HepG2 (cell line): ENCODE data around the gene COBL. TPM values are rescaled to one million over a fixed set of nuclear protein-coding genes. Genes with fewer than 3 reads are reported as not detected.

ENCODE experiments used
- ATAC-seq: fragments of 200-7000 bp; cut with Tn5 transposase; 3 replicates; pipeline ENCODE4 v1.9.1; 2020; ENCODE audit warnings: mild to moderate bottlenecking, moderate library complexity
- BruUV-seq: library from RNA; stranded (reverse); fragments of 400-500 nt; replicated peaks from 2 replicates; lab custom pipeline; 2021; lab: Mats Ljungman, UMichigan
- CTCF ChIA-PET: fragments of 300-600 bp; formaldehyde crosslinking; extraction: SDS; loops from one replicate; lab custom pipeline; 2021; ENCODE audit warnings: low total read pairs, inconsistent platforms, low intra/inter-chr PET ratio; lab: Yijun Ruan, JAX
- POLR2A ChIA-PET: fragments of 350-600 bp; sonication (Branson Sonifier 250); formaldehyde crosslinking; loops from one replicate; lab custom pipeline; 2020; ENCODE audit warnings: antibody characterized with exemption, inconsistent platforms; lab: Yijun Ruan, JAX
- DNase-seq: peaks from one replicate; pipeline ENCODE4 v3.0.0-alpha.2; 2015; ENCODE audit warnings: low spot score
- FAIRE-seq: peaks from 3 replicates; lab custom pipeline; 2011; peaks lifted over from hg19 to GRCh38; lab: Jason Lieb, UNC
- H2AFZ ChIP-seq: one replicate; pipeline ENCODE4 v1.6.1; 2011; ENCODE audit warnings: low read length, inconsistent platforms
- H3K27ac ChIP-seq: fragments of 300-600 bp; 3 replicates; pipeline ENCODE4 v1.8.0; 2011; ENCODE audit warnings: mixed run types, mild to moderate bottlenecking, mixed read lengths, low read length, inconsistent platforms; ENCODE audit not compliant: insufficient read depth; ENCODE audit errors: extremely low read length
- H3K27me3 ChIP-seq, 2 experiments: fragments of 200-600 bp in 1 of 2; 2 replicates in 1 of 2; 3 replicates in 1 of 2; pipeline versions ENCODE4 v1.6.0 to v1.8.0; 2011; ENCODE audit warnings: low read length in 2 of 2, mild to moderate bottlenecking in 2 of 2, moderate library complexity in 2 of 2, inconsistent platforms in 1 of 2; ENCODE audit not compliant: insufficient read depth in 2 of 2, control insufficient read depth in 1 of 2
- H3K36me3 ChIP-seq, 2 experiments: fragments of 200-600 bp in 1 of 2; replicated peaks in 1 of 2; 2 replicates in 1 of 2; 3 replicates in 1 of 2; pipeline versions ENCODE4 v1.5.1 to v1.8.0; 2011; ENCODE audit warnings: low read length in 2 of 2, inconsistent platforms in 1 of 2; ENCODE audit not compliant: insufficient read depth in 2 of 2, control insufficient read depth in 1 of 2
- H3K4me1 ChIP-seq: 2 replicates; pipeline ENCODE4 v1.5.1; 2012; ENCODE audit warnings: low read length, inconsistent platforms; ENCODE audit not compliant: insufficient read depth
- H3K4me2 ChIP-seq: 2 replicates; pipeline ENCODE4 v1.6.0; 2011; ENCODE audit warnings: low read depth, low read length, inconsistent platforms
- H3K4me3 ChIP-seq, 3 experiments: fragments of 200-600 bp in 1 of 3; sonication (generic), shearing (Covaris generic) in 1 of 3; replicated peaks in 1 of 3; 2 replicates each; pipeline ENCODE4 v1.5.1; 2011 to 2016; ENCODE audit warnings: low read length in 3 of 3, inconsistent platforms in 2 of 3, low read depth in 2 of 3, mild to moderate bottlenecking in 2 of 3, control low read depth in 1 of 3, mixed read lengths in 1 of 3; ENCODE audit not compliant: insufficient read depth in 1 of 3
- H3K79me2 ChIP-seq: one replicate; pipeline ENCODE4 v1.6.1; 2011; ENCODE audit warnings: low read length, inconsistent platforms; ENCODE audit not compliant: insufficient read depth
- H3K9ac ChIP-seq: 2 replicates; pipeline ENCODE4 v1.6.0; 2011; ENCODE audit warnings: mild to moderate bottlenecking, low read depth, low read length, inconsistent platforms; ENCODE audit not compliant: insufficient read depth
- H3K9me3 ChIP-seq: 2 replicates; pipeline ENCODE4 v1.5.1; 2012; ENCODE audit warnings: mild to moderate bottlenecking, low read length
- H4K20me1 ChIP-seq: 2 replicates; pipeline ENCODE4 v1.6.0; 2011; ENCODE audit warnings: inconsistent platforms, mild to moderate bottlenecking, low read length, moderate library complexity; ENCODE audit not compliant: insufficient read depth
- HINFP ChIP-seq: sonication (generic); formaldehyde crosslinking; IDR thresholded peaks from 2 replicates; pipeline ENCODE4 v1.4.0; 2020; ENCODE audit warnings: low read depth, mild to moderate bottlenecking, missing genetic modification reagents
- MIER2 ChIP-seq: IDR thresholded peaks from 2 replicates; pipeline ENCODE4 v1.6.1; 2016; ENCODE audit warnings: missing biosample characterization, missing genetic modification reagents
- NR2C2 ChIP-seq: sonication (generic); formaldehyde crosslinking; IDR thresholded peaks from 2 replicates; pipeline ENCODE4 v1.4.0; 2020; ENCODE audit warnings: missing genetic modification reagents, mild to moderate bottlenecking, moderate library complexity, borderline replicate concordance
- POLR2AphosphoS2 ChIP-seq: IDR thresholded peaks from 2 replicates; pipeline ENCODE4 v1.6.1; 2011; ENCODE audit warnings: low read depth, low read length, improper control_type of control experiment
- RARG ChIP-seq: sonication (generic); formaldehyde crosslinking; IDR thresholded peaks from 2 replicates; pipeline ENCODE4 v1.4.0; 2020; ENCODE audit warnings: low read depth, mild to moderate bottlenecking, missing genetic modification reagents
- RCOR2 ChIP-seq: IDR thresholded peaks from 2 replicates; pipeline ENCODE4 v1.6.1; 2016; ENCODE audit warnings: missing biosample characterization, missing genetic modification reagents
- RNF219 ChIP-seq: sonication (generic); formaldehyde crosslinking; IDR thresholded peaks from 2 replicates; pipeline ENCODE4 v1.5.0; 2020; ENCODE audit warnings: mild to moderate bottlenecking, missing genetic modification reagents
- TCF7 ChIP-seq: sonication (generic); IDR thresholded peaks from 2 replicates; pipeline ENCODE4 v1.6.1; 2016; ENCODE audit warnings: antibody characterized with exemption, low read depth
- ZNF432 ChIP-seq: sonication (generic); formaldehyde crosslinking; IDR thresholded peaks from 2 replicates; pipeline ENCODE4 v1.5.0; 2020; ENCODE audit warnings: missing genetic modification reagents, mild to moderate bottlenecking, borderline replicate concordance
- ZNF530 ChIP-seq: sonication (generic); formaldehyde crosslinking; IDR thresholded peaks from 2 replicates; pipeline ENCODE4 v1.5.0; 2020; ENCODE audit warnings: low read depth, mild to moderate bottlenecking, missing genetic modification reagents
- WGBS: methylation state at CpG from one replicate; pipeline ENCODE4 v1.1.6; 2017; ENCODE audit warnings: low lambda C conversion rate; 5-methylcytosine and 5-hydroxymethylcytosine counted together
- in situ Hi-C: cut with HindIII; loops from 2 replicates; pipeline ENCODE4 v1.10.0; 2017; ENCODE audit warnings: low pct_unique_long_range_greater_than_20kb; ENCODE audit not compliant: extremely low pct_ligation_motif_present
- intact Hi-C: fragments of 100-400 bp; cut with micrococcal nuclease; formaldehyde crosslinking; loops from one replicate; pipeline ENCODE4 v1.10.0; 2022; ENCODE audit not compliant: unreplicated experiment
- polyA plus RNA-seq, 8 experiments: library from polyadenylated mRNA; depleted of rRNA in 3 of 8; stranded (reverse) in 7 of 8; unstranded in 1 of 8; fragments of >200 nt; fragmentation: Illumina TruSeq in 4 of 8; extraction: Trizol in 4 of 8; gene quantifications; 2 replicates each; pipeline versions ENCODE4 v1.2.1 to v1.2.3, GENCODE V29; 2011 to 2016; ENCODE audit warnings: low read depth in 4 of 8, missing spikeins in 1 of 8, mixed read lengths in 1 of 8; ENCODE audit not compliant: insufficient read depth in 1 of 8
- total RNA-seq, 5 experiments: library from RNA; depleted of rRNA; stranded (reverse); fragments of >200 nt; fragmentation: Illumina TruSeq; extraction: Trizol; gene quantifications; 2 replicates each; pipeline ENCODE4 v1.2.3, GENCODE V29; 2016; ENCODE audit warnings: low read depth in 1 of 5
- TF ChIP-seq, protein P1 (sequence below): sonication (generic); formaldehyde crosslinking; conservative IDR thresholded peaks from 2 replicates; pipeline ENCODE4 v1.8.0; 2022; ENCODE audit warnings: missing genetic modification reagents

COBL gene
- total and polyA plus RNA-seq, 2 of the 13 experiments (the other 11 are each of a cell fraction or from before 2014, with no cell fraction given), result 3.8 to 4.9 TPM

- no peak for TF ChIP-seq ZNF432 (CRISPR knock-in tag)
- TF ChIP-seq HINFP (CRISPR knock-in tag), result no peak
- TF ChIP-seq RCOR2 (CRISPR knock-in tag), result no peak
- TF ChIP-seq, protein P1, sequence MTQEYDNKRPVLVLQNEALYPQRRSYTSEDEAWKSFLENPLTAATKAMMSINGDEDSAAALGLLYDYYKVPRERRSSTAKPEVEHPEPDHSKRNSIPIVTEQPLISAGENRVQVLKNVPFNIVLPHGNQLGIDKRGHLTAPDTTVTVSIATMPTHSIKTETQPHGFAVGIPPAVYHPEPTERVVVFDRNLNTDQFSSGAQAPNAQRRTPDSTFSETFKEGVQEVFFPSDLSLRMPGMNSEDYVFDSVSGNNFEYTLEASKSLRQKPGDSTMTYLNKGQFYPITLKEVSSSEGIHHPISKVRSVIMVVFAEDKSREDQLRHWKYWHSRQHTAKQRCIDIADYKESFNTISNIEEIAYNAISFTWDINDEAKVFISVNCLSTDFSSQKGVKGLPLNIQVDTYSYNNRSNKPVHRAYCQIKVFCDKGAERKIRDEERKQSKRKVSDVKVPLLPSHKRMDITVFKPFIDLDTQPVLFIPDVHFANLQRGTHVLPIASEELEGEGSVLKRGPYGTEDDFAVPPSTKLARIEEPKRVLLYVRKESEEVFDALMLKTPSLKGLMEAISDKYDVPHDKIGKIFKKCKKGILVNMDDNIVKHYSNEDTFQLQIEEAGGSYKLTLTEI, result no peak
- TF ChIP-seq ZNF530, result no peak
- no peak for TF ChIP-seq RNF219 (CRISPR knock-in tag)
Observed at GRCh38 chr7:51213618-51214017, 103.0 kb downstream of the COBL start (continued).

DNA sequence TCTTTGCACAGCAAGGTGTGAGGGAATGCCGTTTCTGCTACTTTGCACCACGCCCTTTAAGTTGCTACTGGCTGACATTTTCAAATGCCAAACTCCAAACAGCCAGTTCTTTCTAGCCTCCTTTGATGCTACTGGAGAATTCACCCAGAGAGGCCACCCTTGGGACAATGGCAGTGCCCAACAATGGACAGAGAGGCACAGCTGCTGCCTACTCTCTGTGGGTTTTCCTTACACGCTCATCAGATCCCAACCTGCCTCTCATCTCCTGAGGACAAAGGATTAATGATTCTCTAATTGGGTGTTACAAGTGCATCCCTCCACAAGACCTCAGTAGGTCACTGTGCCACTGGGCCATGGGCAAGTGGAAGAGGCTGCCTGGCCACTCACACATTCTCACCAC lies 105.8 kb downstream of the COBL start:
- Histone ChIP-seq H3K4me3 (no peak overlapping the region), H4K20me1 (0 out of 2 replicates have a peak, but pooled peaks cover 5% of the 10 kb centered on the region), H3K4me1 (no peaks in the 10 kb centered on the region), H3K79me2 (no peaks in the 10 kb centered on the region), H3K27me3 (no peaks in the 10 kb centered on the region), H2AFZ (no peak overlapping the region), H3K9ac (no peak overlapping the region), H3K9me3 (no peaks in the 10 kb centered on the region), H3K4me2 (no peak overlapping the region)
- no peak for DNase-seq
- no TSS peak for BruUV-seq
- intact Hi-C loops, result no loop called here
- ChIA-PET POLR2A (no interaction called here), CTCF (no interaction called here)
- ATAC-seq, result no peak
- TF ChIP-seq POLR2AphosphoS2 (no peak), NR2C2 (CRISPR knock-in tag) (no peak), MIER2 (CRISPR knock-in tag) (no peak), RARG (CRISPR knock-in tag) (no peak), TCF7 (no peak)
- TF ChIP-seq, all 625 proteins: peak for 0
- no peak for FAIRE-seq
- in situ Hi-C loops, result no loop called here
- no peaks in the 10 kb centered on the region; a peak in 1 of 5 replicates for H3K36me3 ChIP-seq
- no peak overlapping the region for H3K27ac ChIP-seq
- 90% methylated on average over 3 of the region's 3 CpGs for WGBS
